CD14-positive monocyte (primary cell): ENCODE results near the gene ALG6. TPM values are rescaled to one million over a fixed set of nuclear protein-coding genes. Genes with fewer than 3 reads are reported as not detected.

Source experiments
- DNase-seq, 3 donors: peaks; one replicate each; pipeline ENCODE4 v3.0.0-alpha.2; 2011 to 2022
- H2AFZ ChIP-seq: 2 replicates; pipeline ENCODE4 v1.6.0; 2012; ENCODE audit warnings: mild to moderate bottlenecking, low read depth, low read length, inconsistent platforms; ENCODE audit not compliant: insufficient read depth, poor library complexity, severe bottlenecking
- H3K27ac ChIP-seq, 2 donors: 1 replicate in 1 of 2; 2 replicates in 1 of 2; pipeline ENCODE4 v1.5.1; 2012 to 2013; ENCODE audit warnings: low read length in 2 of 2, control low read depth in 1 of 2, inconsistent platforms in 1 of 2, low read depth in 1 of 2, mild to moderate bottlenecking in 1 of 2
- H3K27me3 ChIP-seq, 2 donors: one replicate each; pipeline versions ENCODE4 v1.6.0 to v1.6.1; 2011 to 2013; ENCODE audit warnings: low read length in 2 of 2; ENCODE audit not compliant: control insufficient read depth in 2 of 2, insufficient read depth in 2 of 2
- H3K36me3 ChIP-seq, 2 donors: replicated peaks in 1 of 2; 1 replicate in 1 of 2; 2 replicates in 1 of 2; pipeline versions ENCODE4 v1.5.1 to v1.6.1; 2012 to 2013; ENCODE audit warnings: low read length in 2 of 2, control low read depth in 1 of 2, inconsistent platforms in 1 of 2, mild to moderate bottlenecking in 1 of 2; ENCODE audit not compliant: insufficient read depth in 2 of 2, control insufficient read depth in 1 of 2
- H3K4me1 ChIP-seq, 2 donors: 1 replicate in 1 of 2; 2 replicates in 1 of 2; pipeline versions ENCODE4 v1.5.1 to v1.6.1; 2012 to 2013; ENCODE audit warnings: low read length in 2 of 2, control low read depth in 1 of 2, inconsistent platforms in 1 of 2, mild to moderate bottlenecking in 1 of 2, moderate library complexity in 1 of 2; ENCODE audit not compliant: insufficient read depth in 2 of 2, control insufficient read depth in 1 of 2
- H3K4me2 ChIP-seq: replicated peaks from 2 replicates; pipeline ENCODE3; 2012; ENCODE audit warnings: low read length, moderate library complexity, mild to moderate bottlenecking; ENCODE audit not compliant: poor library complexity, severe bottlenecking; ENCODE audit errors: extremely low read depth
- H3K4me3 ChIP-seq, 3 experiments: fragments of 200-600 bp in 1 of 3; sonication (generic) in 1 of 3; replicated peaks in 1 of 3; 1 replicate in 2 of 3; 2 replicates in 1 of 3; pipeline ENCODE4 v1.5.1; 2011 to 2013; ENCODE audit warnings: low read length in 3 of 3, mild to moderate bottlenecking in 3 of 3, control low read depth in 2 of 3, low read depth in 2 of 3, inconsistent platforms in 1 of 3, moderate library complexity in 1 of 3
- H3K79me2 ChIP-seq: 2 replicates; pipeline ENCODE4 v1.6.0; 2012; ENCODE audit warnings: mild to moderate bottlenecking, control low read depth, inconsistent platforms, low read length, moderate library complexity; ENCODE audit not compliant: insufficient read depth
- H3K9ac ChIP-seq: 2 replicates; pipeline ENCODE4 v1.6.0; 2017; ENCODE audit warnings: low read length, mild to moderate bottlenecking; ENCODE audit not compliant: insufficient read depth, poor library complexity, severe bottlenecking
- H3K9me3 ChIP-seq, 2 donors: replicated peaks in 1 of 2; 1 replicate in 1 of 2; 2 replicates in 1 of 2; pipeline versions ENCODE4 v1.5.1 to v1.6.1; 2012 to 2013; ENCODE audit warnings: low read length in 2 of 2, control low read depth in 1 of 2; ENCODE audit not compliant: control insufficient read depth in 1 of 2, insufficient read depth in 1 of 2
- H4K20me1 ChIP-seq: 2 replicates; pipeline ENCODE4 v1.6.0; 2012; ENCODE audit warnings: mild to moderate bottlenecking, low read length, control low read depth, moderate library complexity; ENCODE audit not compliant: insufficient read depth
- H3K27ac Mint-ChIP-seq, 7 donors: one replicate each; pipeline ENCODE4 v1.8.0; 2020; ENCODE audit warnings: mild to moderate bottlenecking in 7 of 7, mixed read lengths in 7 of 7, moderate library complexity in 6 of 7, inconsistent platforms in 2 of 7
- H3K27me3 Mint-ChIP-seq, 3 donors: one replicate each; pipeline ENCODE4 v1.8.0; 2021 to 2022; ENCODE audit warnings: low read depth in 3 of 3, mild to moderate bottlenecking in 3 of 3, mixed read lengths in 3 of 3, moderate library complexity in 3 of 3, inconsistent platforms in 1 of 3
- H3K36me3 Mint-ChIP-seq, 2 donors: one replicate each; pipeline ENCODE4 v1.8.0; 2020; ENCODE audit warnings: mixed read lengths in 2 of 2, inconsistent platforms in 1 of 2, mild to moderate bottlenecking in 1 of 2
- H3K4me1 Mint-ChIP-seq: one replicate; pipeline ENCODE4 v1.8.0; 2020; ENCODE audit warnings: mild to moderate bottlenecking, mixed read lengths
- H3K4me3 Mint-ChIP-seq, 2 donors: one replicate each; pipeline ENCODE4 v1.8.0; 2020; ENCODE audit warnings: mild to moderate bottlenecking in 2 of 2, mixed read lengths in 2 of 2, moderate library complexity in 1 of 2
- H3K9me3 Mint-ChIP-seq, 7 donors: one replicate each; pipeline ENCODE4 v1.8.0; 2020 to 2022; ENCODE audit warnings: mixed read lengths in 7 of 7, mild to moderate bottlenecking in 6 of 7, moderate library complexity in 6 of 7, inconsistent platforms in 2 of 7
- CTCF ChIP-seq: fragments of 200-600 bp; IDR thresholded peaks from one replicate; pipeline ENCODE4 v1.8.0; 2022; ENCODE audit warnings: antibody characterized with exemption, mild to moderate bottlenecking
- WGBS: methylation state at CpG from one replicate; pipeline ENCODE4 v1.1.5; 2013; ENCODE audit warnings: missing lambda C conversion rate; ENCODE audit not compliant: insufficient coverage; 5-methylcytosine and 5-hydroxymethylcytosine counted together
- intact Hi-C, 2 donors: fragments of 100-400 bp; cut with micrococcal nuclease; formaldehyde crosslinking; loops; one replicate each; pipeline versions ENCODE4 v1.15.0 to v1.15.1; 2023
- polyA plus RNA-seq, 3 donors: library from polyadenylated mRNA; depleted of rRNA in 1 of 3; unstranded in 2 of 3; stranded (reverse) in 1 of 3; fragments of 300-500 nt in 2 of 3; fragments of >200 nt in 1 of 3; fragmentation: Illumina TruSeq in 2 of 3; gene quantifications; 1 replicate in 2 of 3; 2 replicates in 1 of 3; pipeline ENCODE4 v1.2.3, GENCODE V29; 2012 to 2021

ALG6 gene
- polyA plus RNA-seq, 3 donors: 9.3 to 24.7 (median 20.2) TPM

- Histone ChIP-seq H3K9me3 (peaks cover 0 to 3% of the 10 kb centered on the region in 2 donors), H3K9ac (no peak overlapping the region), H2AFZ (no peak overlapping the region), H3K79me2 (no peaks in the 10 kb centered on the region), H3K4me1 (no peaks in the 10 kb centered on the region), H4K20me1 (no peaks in the 10 kb centered on the region), H3K36me3 (peaks cover 10 to 30% of the 10 kb centered on the region in 2 donors), H3K27ac (no peak overlapping the region), H3K4me3 (no peak overlapping the region), H3K27me3 (no peaks in the 10 kb centered on the region), H3K4me2 (no peak overlapping the region)
- intact Hi-C loops: no loop called here
- Mint-ChIP-seq H3K4me3 (no peak overlapping the region), H3K9me3 (peaks cover 0 to 6% (median 4%) of the 10 kb centered on the region in 7 donors), H3K4me1 (peaks cover 2% of the 10 kb centered on the region), H3K27me3 (no peaks in the 10 kb centered on the region), H3K27ac (no peak overlapping the region), H3K36me3 (peaks cover 14 to 25% of the 10 kb centered on the region in 2 donors)
- DNase-seq: no peak
- no peak for TF ChIP-seq CTCF
These were observed 61.9 kb downstream of the ALG6 start for GRCh38 chr1:63429281-63429680.

DNA sequence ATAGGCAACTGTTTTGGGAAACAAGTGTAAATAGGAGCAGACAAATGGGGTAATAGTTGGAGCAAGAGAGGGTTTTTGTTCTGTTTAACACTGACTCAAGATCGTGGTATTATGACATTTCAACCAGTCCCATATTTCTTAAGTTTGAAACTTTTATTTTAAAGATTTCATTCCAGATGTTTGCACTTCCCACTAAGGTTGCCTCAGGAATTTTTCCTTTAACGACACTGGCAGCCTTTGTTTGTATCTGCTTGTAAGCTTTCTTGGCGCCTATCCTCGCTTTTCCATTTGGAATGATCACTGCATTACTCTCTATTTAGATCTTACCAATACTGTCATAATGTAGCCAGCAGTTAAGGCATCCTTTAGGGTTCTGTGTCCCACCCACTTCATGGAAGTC lies 67.7 kb downstream of the ALG6 start:
- Mint-ChIP-seq H3K27ac (no peak overlapping the region), H3K36me3 (peaks cover 23 to 24% of the 10 kb centered on the region in 2 donors)
- WGBS: 93% methylated on average over 2 of the region's 4 CpGs

More for the DNA sequence above, 67.7 kb downstream of the ALG6 start:
- Histone ChIP-seq H3K36me3 (peaks cover 6 to 28% of the 10 kb centered on the region in 2 donors), H3K4me3 (no peak overlapping the region), H3K9me3 (no peaks in the 10 kb centered on the region), H4K20me1 (no peaks in the 10 kb centered on the region), H3K4me2 (no peak overlapping the region), H3K27ac (no peak overlapping the region), H3K9ac (no peak overlapping the region), H3K4me1 (no peaks in the 10 kb centered on the region), H3K79me2 (no peaks in the 10 kb centered on the region), H3K27me3 (no peaks in the 10 kb centered on the region), H2AFZ (no peak overlapping the region)
- no peak for DNase-seq
- Mint-ChIP-seq H3K4me1 (no peaks in the 10 kb centered on the region), H3K27me3 (no peaks in the 10 kb centered on the region), H3K9me3 (peaks cover 0 to 2% (median 0%) of the 10 kb centered on the region in 7 donors), H3K4me3 (no peak overlapping the region)
- TF ChIP-seq CTCF: no peak
- intact Hi-C loops: loop anchor here (5.0 to 10.0 kb wide), 2 partner anchors 100 to 108 kb away; no protein-coding TSS in a partner anchor
